WTC11 (cell line): Measurements from ENCODE around the gene KIF6. TPM values are rescaled to one million over a fixed set of nuclear protein-coding genes. Genes with fewer than 3 reads are reported as not detected.

Experiments
- ATAC-seq: fragments of 200-7000 bp; cut with Tn5 transposase; 2 replicates; pipeline ENCODE4 v1.10.0; 2021; ENCODE audit warnings: mild to moderate bottlenecking, moderate library complexity
- CTCF ChIA-PET: fragments of 300-600 bp; sonication (Branson Sonifier 250); formaldehyde crosslinking; loops from one replicate; lab custom pipeline; 2021; ENCODE audit warnings: antibody characterized with exemption; lab: Charles Lee
- POLR2A ChIA-PET: fragments of 350-600 bp; sonication (Branson Sonifier 250); formaldehyde crosslinking; loops from one replicate; lab custom pipeline; 2021; ENCODE audit warnings: antibody characterized with exemption; lab: Charles Lee
- DNase-seq: peaks from one replicate; pipeline ENCODE4 v3.0.0; 2021; ENCODE audit warnings: low spot score
- H3K27ac Mint-ChIP-seq: 2 replicates; pipeline ENCODE4 v1.8.0; 2021; ENCODE audit warnings: mixed read lengths
- H3K27me3 Mint-ChIP-seq: 2 replicates; pipeline ENCODE4 v1.8.0; 2021; ENCODE audit warnings: low read depth, mild to moderate bottlenecking, moderate library complexity, mixed read lengths
- H3K36me3 Mint-ChIP-seq: 2 replicates; pipeline ENCODE4 v1.8.0; 2021; ENCODE audit warnings: mixed read lengths
- H3K4me1 Mint-ChIP-seq: 2 replicates; pipeline ENCODE4 v1.8.0; 2022; ENCODE audit warnings: mixed read lengths
- H3K4me3 Mint-ChIP-seq: 2 replicates; pipeline ENCODE4 v1.8.0; 2021; ENCODE audit warnings: mild to moderate bottlenecking, moderate library complexity, mixed read lengths
- H3K9me3 Mint-ChIP-seq: 2 replicates; pipeline ENCODE4 v1.8.0; 2021; ENCODE audit warnings: mixed read lengths
- CDX4 ChIP-seq: fragments of 250-450 bp; sonication (Bioruptor Pico); IDR thresholded peaks from 2 replicates; pipeline ENCODE4 v1.9.0; 2021; ENCODE audit warnings: moderate library complexity, mild to moderate bottlenecking, inconsistent platforms, borderline replicate concordance
- CREB1 ChIP-seq: sonication (generic); formaldehyde crosslinking; IDR thresholded peaks from 2 replicates; pipeline ENCODE4 v1.8.0; 2023; ENCODE audit warnings: mild to moderate bottlenecking, missing genetic modification reagents
- EMX1 ChIP-seq: fragments of 250-450 bp; sonication (Bioruptor Pico); IDR thresholded peaks from 2 replicates; pipeline ENCODE4 v1.8.0; 2021; ENCODE audit warnings: mild to moderate bottlenecking
- FOXK1 ChIP-seq: sonication (generic); formaldehyde crosslinking; IDR thresholded peaks from 2 replicates; pipeline ENCODE4 v1.8.0; 2022; ENCODE audit warnings: mild to moderate bottlenecking, moderate library complexity, missing genetic modification reagents
- FOXP4 ChIP-seq: sonication (generic); formaldehyde crosslinking; IDR thresholded peaks from 2 replicates; pipeline ENCODE4 v1.8.0; 2022; ENCODE audit warnings: mild to moderate bottlenecking, missing genetic modification reagents
- JAZF1 ChIP-seq: fragments of 250-450 bp; sonication (Bioruptor Pico); IDR thresholded peaks from 2 replicates; pipeline ENCODE4 v1.9.0; 2021; ENCODE audit warnings: moderate library complexity, mild to moderate bottlenecking, inconsistent platforms
- NR3C1 ChIP-seq: sonication (generic); formaldehyde crosslinking; conservative IDR thresholded peaks from 2 replicates; pipeline ENCODE4 v1.8.1; 2023; ENCODE audit warnings: low read depth, mild to moderate bottlenecking, missing genetic modification reagents
- RELA ChIP-seq: sonication (generic); formaldehyde crosslinking; IDR thresholded peaks from 2 replicates; pipeline ENCODE4 v1.8.1; 2022; ENCODE audit warnings: missing genetic modification reagents, mild to moderate bottlenecking, borderline replicate concordance
- RORB ChIP-seq: fragments of 250-450 bp; sonication (Bioruptor Pico); IDR thresholded peaks from 2 replicates; pipeline ENCODE4 v1.9.0; 2021; ENCODE audit warnings: mild to moderate bottlenecking
- TCF7 ChIP-seq: sonication (generic); formaldehyde crosslinking; IDR thresholded peaks from 2 replicates; pipeline ENCODE4 v1.8.0; 2022; ENCODE audit warnings: mild to moderate bottlenecking, low read depth, missing genetic modification reagents, moderate library complexity
- USF2 ChIP-seq: sonication (generic); formaldehyde crosslinking; IDR thresholded peaks from 2 replicates; pipeline ENCODE4 v1.8.1; 2023; ENCODE audit warnings: mild to moderate bottlenecking, missing genetic modification reagents, moderate library complexity
- ZBTB21 ChIP-seq: sonication (generic); formaldehyde crosslinking; IDR thresholded peaks from 2 replicates; pipeline ENCODE4 v1.8.1; 2023; ENCODE audit warnings: mild to moderate bottlenecking, missing genetic modification reagents, borderline replicate concordance
- ZNF281 ChIP-seq: sonication (generic); formaldehyde crosslinking; IDR thresholded peaks from 2 replicates; pipeline ENCODE4 v1.8.0; 2023; ENCODE audit warnings: mild to moderate bottlenecking, missing genetic modification reagents
- ZNF512 ChIP-seq: sonication (generic); formaldehyde crosslinking; IDR thresholded peaks from 2 replicates; pipeline ENCODE4 v1.8.1; 2022; ENCODE audit warnings: missing genetic modification reagents, borderline replicate concordance
- total RNA-seq: library from RNA; stranded (reverse); gene quantifications from 3 replicates; pipeline ENCODE4 v1.2.3, GENCODE V29; 2021
- TF ChIP-seq, protein P1 (sequence below): sonication (generic); formaldehyde crosslinking; IDR thresholded peaks from 2 replicates; pipeline ENCODE4 v1.8.1; 2023; ENCODE audit warnings: mild to moderate bottlenecking, moderate library complexity, missing genetic modification reagents

Gene KIF6
- total RNA-seq, 1 experiment from 2014 or later = 0.57 TPM

DNA sequence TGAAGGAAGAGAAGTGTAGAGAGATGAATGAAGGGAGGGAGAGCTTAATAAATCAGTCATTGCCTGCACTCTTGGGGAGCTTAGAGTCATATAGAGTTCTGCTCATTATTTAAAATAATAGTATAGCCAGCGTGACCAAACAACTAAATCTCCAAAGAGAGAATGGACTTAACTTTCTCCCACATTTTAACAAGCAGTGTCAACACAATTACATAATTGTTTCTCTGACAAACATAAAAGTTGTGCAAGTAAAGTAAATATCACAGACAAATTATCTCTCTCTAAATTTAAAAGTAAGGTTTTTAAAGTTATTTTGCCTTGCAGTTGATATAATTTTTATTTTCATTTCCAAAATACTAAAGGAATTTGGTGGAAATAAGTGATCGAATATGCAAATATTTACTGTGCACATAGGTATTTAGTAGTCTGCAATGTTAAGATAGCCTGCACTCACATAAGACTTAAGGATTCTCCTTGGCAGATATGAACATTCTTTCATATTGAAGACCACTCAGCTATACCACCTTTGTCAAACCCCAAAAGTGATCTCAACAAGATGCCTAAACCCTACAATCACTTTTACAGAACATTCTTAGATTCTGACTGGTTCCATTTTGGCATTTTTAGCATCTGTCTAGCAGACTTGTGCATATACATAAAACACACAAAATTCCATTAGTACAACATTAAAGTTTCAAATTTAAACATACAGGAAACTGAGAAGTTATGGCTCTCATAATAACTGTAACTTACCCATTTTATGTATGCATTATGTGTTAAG is 67.7 kb downstream of the KIF6 start:
- H3K27me3 Mint-ChIP-seq = no peaks in the 10 kb centered on the region; the same call in 1 of the 2 replicates
- ChIA-PET POLR2A (no interaction called here), CTCF (no interaction called here)
- DNase-seq (no peak), ATAC-seq (no peak)
- no peak overlapping the region for H3K27ac Mint-ChIP-seq
- H3K4me3 Mint-ChIP-seq = no peak overlapping the region
- H3K9me3 Mint-ChIP-seq = peaks cover 11% of the 10 kb centered on the region; the same call in 1 of the 2 replicates
- no peak for TF ChIP-seq RORB (CRISPR knock-in tag)
- TF ChIP-seq, protein P1, sequence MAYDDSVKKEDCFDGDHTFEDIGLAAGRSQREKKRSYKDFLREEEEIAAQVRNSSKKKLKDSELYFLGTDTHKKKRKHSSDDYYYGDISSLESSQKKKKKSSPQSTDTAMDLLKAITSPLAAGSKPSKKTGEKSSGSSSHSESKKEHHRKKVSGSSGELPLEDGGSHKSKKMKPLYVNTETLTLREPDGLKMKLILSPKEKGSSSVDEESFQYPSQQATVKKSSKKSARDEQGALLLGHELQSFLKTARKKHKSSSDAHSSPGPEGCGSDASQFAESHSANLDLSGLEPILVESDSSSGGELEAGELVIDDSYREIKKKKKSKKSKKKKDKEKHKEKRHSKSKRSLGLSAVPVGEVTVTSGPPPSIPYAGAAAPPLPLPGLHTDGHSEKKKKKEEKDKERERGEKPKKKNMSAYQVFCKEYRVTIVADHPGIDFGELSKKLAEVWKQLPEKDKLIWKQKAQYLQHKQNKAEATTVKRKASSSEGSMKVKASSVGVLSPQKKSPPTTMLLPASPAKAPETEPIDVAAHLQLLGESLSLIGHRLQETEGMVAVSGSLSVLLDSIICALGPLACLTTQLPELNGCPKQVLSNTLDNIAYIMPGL (CRISPR knock-in tag) = no peak
- TF ChIP-seq TCF7 (CRISPR knock-in tag) = no peak
- TF ChIP-seq NR3C1 (CRISPR knock-in tag) = no peak
- no peak for TF ChIP-seq USF2 (CRISPR knock-in tag)
- no peak for TF ChIP-seq ZNF281
- TF ChIP-seq RELA (CRISPR knock-in tag) = no peak
- TF ChIP-seq EMX1 = no peak
- no peak for TF ChIP-seq ZNF512 (CRISPR knock-in tag)
- TF ChIP-seq JAZF1 = no peak
- no peak for TF ChIP-seq FOXP4 (CRISPR knock-in tag)
- TF ChIP-seq CDX4 (CRISPR knock-in tag) = no peak
- no peak for TF ChIP-seq CREB1 (CRISPR knock-in tag)
- no peak for TF ChIP-seq ZBTB21 (CRISPR knock-in tag)
- no peak for TF ChIP-seq FOXK1 (CRISPR knock-in tag)
- H3K4me1 Mint-ChIP-seq = peaks cover 19% of the 10 kb centered on the region
- no peaks in the 10 kb centered on the region for H3K36me3 Mint-ChIP-seq
